SK-N-SH (cell line): ENCODE results near the gene SNX10. TPM values are rescaled to one million over a fixed set of nuclear protein-coding genes. Genes with fewer than 3 reads are reported as not detected.

Source experiments
- CTCF ChIA-PET: fragments of 300-600, 350-600 bp; formaldehyde crosslinking; extraction: SDS; loops from one replicate; lab custom pipeline; 2021; lab: Yijun Ruan, JAX
- POLR2A ChIA-PET: fragments of 350-600 bp; sonication (Branson Sonifier 250); formaldehyde crosslinking; extraction: SDS; loops from one replicate; lab custom pipeline; 2020; ENCODE audit warnings: antibody characterized with exemption, inconsistent platforms; lab: Yijun Ruan, JAX
- DNase-seq: peaks from one replicate; pipeline ENCODE4 v3.0.0; 2012
- H2AFZ ChIP-seq: fragments of 200-600 bp; sonication (generic); 2 replicates; pipeline ENCODE4 v1.8.1; 2016; ENCODE audit warnings: antibody characterized with exemption, mild to moderate bottlenecking, low read depth
- H3F3A ChIP-seq: fragments of 200-600 bp; sonication (generic); replicated peaks from 2 replicates; pipeline ENCODE3; 2016; ENCODE audit warnings: antibody characterized with exemption, mild to moderate bottlenecking; ENCODE audit not compliant: insufficient read depth
- H3K27ac ChIP-seq, 2 experiments: fragments of 200-500 bp in 1 of 2; fragments of 200-600 bp in 1 of 2; sonication (Bioruptor generic) in 1 of 2; sonication (generic), shearing (Covaris generic) in 1 of 2; 2 replicates each; pipeline versions ENCODE4 v1.5.1 to v1.6.1; 2014 to 2016; ENCODE audit warnings: low read depth in 2 of 2, inconsistent platforms in 1 of 2, low read length in 1 of 2, mild to moderate bottlenecking in 1 of 2, mixed read lengths in 1 of 2
- H3K27me3 ChIP-seq: fragments of 200-600 bp; sonication (generic), shearing (Covaris generic); 2 replicates; pipeline ENCODE4 v1.6.1; 2016; ENCODE audit warnings: mixed run types; ENCODE audit not compliant: insufficient read depth
- H3K36me3 ChIP-seq, 2 experiments: fragments of 200-500 bp in 1 of 2; fragments of 200-600 bp in 1 of 2; sonication (Bioruptor generic) in 1 of 2; sonication (generic) in 1 of 2; replicated peaks in 1 of 2; 2 replicates each; pipeline versions ENCODE3 to v1.5.1; 2014 to 2016; ENCODE audit warnings: low read length in 1 of 2, mild to moderate bottlenecking in 1 of 2; ENCODE audit not compliant: insufficient read depth in 2 of 2, control insufficient read depth in 1 of 2
- H3K4me1 ChIP-seq, 2 experiments: fragments of 200-500 bp in 1 of 2; fragments of 200-600 bp in 1 of 2; sonication (Bioruptor generic) in 1 of 2; sonication (generic), shearing (Covaris generic) in 1 of 2; 2 replicates each; pipeline versions ENCODE4 v1.5.1 to v1.6.1; 2014 to 2016; ENCODE audit warnings: low read depth in 1 of 2, low read length in 1 of 2, mixed run types in 1 of 2; ENCODE audit not compliant: insufficient read depth in 2 of 2, control insufficient read depth in 1 of 2
- H3K4me2 ChIP-seq: fragments of 200-600 bp; sonication (generic), shearing (Covaris generic); 2 replicates; pipeline ENCODE4 v1.6.1; 2017; ENCODE audit warnings: mixed run types
- H3K4me3 ChIP-seq, 2 experiments: fragments of 200-500 bp in 1 of 2; fragments of 200-600 bp in 1 of 2; sonication (Bioruptor generic) in 1 of 2; sonication (generic), shearing (Covaris generic) in 1 of 2; 2 replicates each; pipeline versions ENCODE4 v1.5.1 to v1.8.1; 2014 to 2016; ENCODE audit warnings: low read depth in 2 of 2, inconsistent platforms in 1 of 2, low read length in 1 of 2, mild to moderate bottlenecking in 1 of 2, mixed read lengths in 1 of 2, moderate library complexity in 1 of 2
- H3K79me2 ChIP-seq: fragments of 200-600 bp; sonication (generic); 2 replicates; pipeline ENCODE4 v1.8.1; 2017; ENCODE audit warnings: mild to moderate bottlenecking; ENCODE audit not compliant: insufficient read depth
- H3K9ac ChIP-seq: fragments of 200-600 bp; sonication (generic); 2 replicates; pipeline ENCODE4 v1.6.1; 2017; ENCODE audit warnings: mixed run types
- H3K9me2 ChIP-seq: fragments of 200-600 bp; sonication (generic); 2 replicates; pipeline ENCODE4 v1.6.1; 2017; ENCODE audit warnings: mixed run types
- H3K9me3 ChIP-seq: fragments of 200-600 bp; sonication (generic); 2 replicates; pipeline ENCODE4 v1.6.1; 2017; ENCODE audit warnings: mixed run types, mild to moderate bottlenecking, moderate library complexity
- H4K20me1 ChIP-seq: fragments of 200-600 bp; sonication (generic); 2 replicates; pipeline ENCODE4 v1.6.1; 2017; ENCODE audit warnings: mild to moderate bottlenecking, mixed run types; ENCODE audit not compliant: insufficient read depth
- FOXJ3 ChIP-seq: sonication (generic); formaldehyde crosslinking; IDR thresholded peaks from 2 replicates; pipeline ENCODE4 v1.5.1; 2020; ENCODE audit warnings: mild to moderate bottlenecking, missing genetic modification reagents
- FOXM1 ChIP-seq: IDR thresholded peaks from 2 replicates; pipeline ENCODE4 v1.4.0; 2012; ENCODE audit warnings: low read depth, mild to moderate bottlenecking
- IRF3 ChIP-seq: fragments of 150-350 bp; IDR thresholded peaks from 2 replicates; pipeline ENCODE4 v1.6.1; 2016; ENCODE audit warnings: mild to moderate bottlenecking, low read depth, low read length
- RFX5 ChIP-seq: IDR thresholded peaks from 2 replicates; pipeline ENCODE4 v1.6.1; 2012; ENCODE audit warnings: mild to moderate bottlenecking, improper control_type of control experiment, low read length
- TCF12 ChIP-seq: IDR thresholded peaks from 2 replicates; pipeline ENCODE4 v1.4.0; 2012
- TEAD4 ChIP-seq: IDR thresholded peaks from 2 replicates; pipeline ENCODE4 v1.4.0; 2012; ENCODE audit warnings: mild to moderate bottlenecking, borderline replicate concordance; ENCODE audit not compliant: insufficient read depth
- YY1 ChIP-seq: IDR thresholded peaks from 2 replicates; pipeline ENCODE4 v1.4.0; 2012; ENCODE audit warnings: low read depth, mild to moderate bottlenecking
- ZBTB33 ChIP-seq: IDR thresholded peaks from 2 replicates; pipeline ENCODE4 v1.4.0; 2012; ENCODE audit warnings: low read depth, borderline replicate concordance
- WGBS: methylation state at CpG from one replicate; pipeline ENCODE4 v1.1.6; 2017; ENCODE audit warnings: low lambda C conversion rate; 5-methylcytosine and 5-hydroxymethylcytosine counted together
- polyA plus RNA-seq, 3 experiments: library from polyadenylated mRNA; depleted of rRNA; stranded (reverse); fragments of >200 nt; gene quantifications; 2 replicates each; pipeline ENCODE4 v1.2.3, GENCODE V29; 2012

The SNX10 gene
- polyA plus RNA-seq, 1 of the 3 experiments (the other 2 are of a cell fraction) = 0.02 TPM

- TF ChIP-seq IRF3 (no peak), TCF12 (no peak)
These were observed 98.4 kb downstream of the SNX10 start (continued) for GRCh38 chr7:26390016-26390415.

- no peak overlapping the region for H3K4me3 ChIP-seq
These were observed 102.2 kb downstream of the SNX10 start for GRCh38 chr7:26393818-26394217.

GRCh38 chr7:26397332-26397731 is 105.7 kb downstream of the SNX10 start:
- peaks cover 0 to 21% of the 10 kb centered on the region in 2 experiments; a peak in 1 of 4 replicates for H3K4me1 ChIP-seq
- peaks cover 10% of the 10 kb centered on the region; the same call in 1 of the 2 replicates for H3K27me3 ChIP-seq
- no peak overlapping the region for H3K4me2 ChIP-seq
- H3K27ac ChIP-seq = no peak overlapping the region
- H3K4me3 ChIP-seq = no peak overlapping the region
- TF ChIP-seq FOXM1 (no peak), TCF12 (no peak)
- no peaks in the 10 kb centered on the region for H3K36me3 ChIP-seq
- ChIA-PET POLR2A (interaction anchor here (0.7 kb wide), 1 partner anchor 91 kb away, joined by 3 read pairs; no protein-coding TSS in a partner anchor), CTCF (interaction anchor here (0.6 to 5.2 kb wide), 23 partner anchors 8 to 1639 kb away, joined by 3 to 50 read pairs (median 7); no protein-coding TSS in a partner anchor)
- H4K20me1 ChIP-seq = no peaks in the 10 kb centered on the region
- no peak overlapping the region for H3K9ac ChIP-seq
- H3K9me3 ChIP-seq = no peaks in the 10 kb centered on the region
- no peak overlapping the region for H2AFZ ChIP-seq
- H3K79me2 ChIP-seq = no peaks in the 10 kb centered on the region
- H3F3A ChIP-seq = no peaks in the 10 kb centered on the region
- peak; percentile 32 for DNase-seq
- no peaks in the 10 kb centered on the region for H3K9me2 ChIP-seq
- 75% methylated on average over 7 of the region's 7 CpGs for WGBS

More at GRCh38 chr7:26393818-26394217, 102.2 kb downstream of the SNX10 start:
- TF ChIP-seq TEAD4 = no peak
- Histone ChIP-seq H3K9me2 (no peaks in the 10 kb centered on the region), H4K20me1 (no peaks in the 10 kb centered on the region), H3K27ac (no peak overlapping the region), H3K9ac (no peak overlapping the region), H3F3A (no peaks in the 10 kb centered on the region), H3K36me3 (no peaks in the 10 kb centered on the region), H3K9me3 (no peaks in the 10 kb centered on the region), H3K27me3 (peaks cover 3% of the 10 kb centered on the region), H3K4me1 (peaks cover 0 to 7% of the 10 kb centered on the region in 2 experiments; a peak in 1 of 4 replicates), H3K79me2 (no peaks in the 10 kb centered on the region), H2AFZ (no peak overlapping the region), H3K4me2 (no peak overlapping the region)
- 89% methylated on average over 3 of the region's 3 CpGs for WGBS
- DNase-seq = no peak
- ChIA-PET CTCF (no interaction called here), POLR2A (no interaction called here)

- Histone ChIP-seq H3F3A (no peaks in the 10 kb centered on the region), H3K4me1 (peaks cover 0 to 21% of the 10 kb centered on the region in 2 experiments; a peak in 1 of 4 replicates), H3K9me2 (no peaks in the 10 kb centered on the region), H2AFZ (peak overlapping the region; percentile 69; the same call in 1 of the 2 replicates), H3K27me3 (peaks cover 10% of the 10 kb centered on the region; the same call in 1 of the 2 replicates), H3K27ac (peak overlapping the region in 1 of 2 experiments; percentile 74; a peak in 2 of 4 replicates), H3K9ac (no peak overlapping the region), H3K36me3 (no peaks in the 10 kb centered on the region), H3K4me2 (peak overlapping the region; percentile 85), H3K4me3 (peak overlapping the region; percentile 58 to 63), H3K9me3 (no peaks in the 10 kb centered on the region), H4K20me1 (no peaks in the 10 kb centered on the region), H3K79me2 (no peaks in the 10 kb centered on the region)
- ChIA-PET POLR2A (interaction anchor here (0.7 kb wide), 1 partner anchor 91 kb away, joined by 3 read pairs; no protein-coding TSS in a partner anchor), CTCF (interaction anchor here (0.6 to 5.2 kb wide), 28 partner anchors 9 to 547 kb away, joined by 3 to 50 read pairs (median 4); no protein-coding TSS in a partner anchor)
- TF ChIP-seq FOXJ3 (CRISPR knock-in tag) (no peak; the same call in 1 of the 2 replicates), TEAD4 (no peak), YY1 (no peak), RFX5 (no peak), ZBTB33 (no peak)
- 23% methylated on average over 33 of the region's 38 CpGs for WGBS
- peak; percentile 89 for DNase-seq
These were observed 106.2 kb downstream of the SNX10 start for GRCh38 chr7:26397796-26398426.
